ENCODE results near the gene ADGRG1.

Gene ADGRG1

GRCh38 chr16:57598437-57598836 lies 30.0 kb upstream of the ADGRG1 start:
- H3K4me1 ChIP-seq: no peaks in the 10 kb centered on the region; the same call in 1 of the 2 replicates
- no peak for DNase-seq (ENCODE audit: low spot score in 2 of 2)
- no peaks in the 10 kb centered on the region for H3K36me3 ChIP-seq (replicated peaks)
- no peaks in the 10 kb centered on the region for H3K9me3 ChIP-seq
- in situ Hi-C loops (cut with MboI; ENCODE audit: low sequenced_read_pairs): no loop called here
- peaks cover 12% of the 10 kb centered on the region for H3K27me3 ChIP-seq (ENCODE audit: low read depth)
- no peak overlapping the region for H3K4me3 ChIP-seq

- in situ Hi-C loops (cut with MboI; ENCODE audit: low sequenced_read_pairs): no loop called here
- H3K4me3 ChIP-seq: no peak overlapping the region
- DNase-seq (ENCODE audit: low spot score in 2 of 2): peak; percentile 27 to 74
- H3K9me3 ChIP-seq: no peaks in the 10 kb centered on the region
- no peaks in the 10 kb centered on the region for H3K36me3 ChIP-seq (replicated peaks)
- peaks cover 14% of the 10 kb centered on the region for H3K27me3 ChIP-seq (ENCODE audit: low read depth)
- no peaks in the 10 kb centered on the region; the same call in 1 of the 2 replicates for H3K4me1 ChIP-seq
Observed at GRCh38 chr16:57600048-57600835, 28.2 kb upstream of the ADGRG1 start.

GRCh38 chr16:57600952-57601580 lies 27.4 kb upstream of the ADGRG1 start:
- Histone ChIP-seq H3K36me3 (replicated peaks) (no peaks in the 10 kb centered on the region), H3K4me1 (no peaks in the 10 kb centered on the region; the same call in 1 of the 2 replicates), H3K9me3 (no peaks in the 10 kb centered on the region), H3K27me3 (ENCODE audit: low read depth) (peaks cover 14% of the 10 kb centered on the region), H3K4me3 (no peak overlapping the region)
- DNase-seq (ENCODE audit: low spot score in 2 of 2): no peak
- in situ Hi-C loops (cut with MboI; ENCODE audit: low sequenced_read_pairs): no loop called here

- Histone ChIP-seq H3K4me1 (no peaks in the 10 kb centered on the region; the same call in 1 of the 2 replicates), H3K36me3 (replicated peaks) (no peaks in the 10 kb centered on the region), H3K4me3 (no peak overlapping the region), H3K27me3 (ENCODE audit: low read depth) (peaks cover 14% of the 10 kb centered on the region), H3K9me3 (no peaks in the 10 kb centered on the region)
- peak in 1 of 2 experiments; percentile 30 for DNase-seq (ENCODE audit: low spot score in 2 of 2)
- in situ Hi-C loops (cut with MboI; ENCODE audit: low sequenced_read_pairs): no loop called here
Observed at GRCh38 chr16:57601801-57602478, 26.5 kb upstream of the ADGRG1 start.

- H3K9me3 ChIP-seq: no peaks in the 10 kb centered on the region
- no peak for DNase-seq (ENCODE audit: low spot score in 2 of 2)
- H3K27me3 ChIP-seq (ENCODE audit: low read depth): peaks cover 14% of the 10 kb centered on the region
- peaks cover 2% of the 10 kb centered on the region; the same call in 1 of the 2 replicates for H3K4me1 ChIP-seq
- H3K4me3 ChIP-seq: no peak overlapping the region
- in situ Hi-C loops (cut with MboI; ENCODE audit: low sequenced_read_pairs): no loop called here
- H3K36me3 ChIP-seq (replicated peaks): no peaks in the 10 kb centered on the region
Observed at GRCh38 chr16:57603115-57604024, 25.1 kb upstream of the ADGRG1 start.

GRCh38 chr16:57604177-57604576 lies 24.3 kb upstream of the ADGRG1 start:
- Histone ChIP-seq H3K9me3 (no peaks in the 10 kb centered on the region), H3K4me1 (peaks cover 4% of the 10 kb centered on the region; the same call in 1 of the 2 replicates), H3K36me3 (replicated peaks) (no peaks in the 10 kb centered on the region), H3K4me3 (no peak overlapping the region), H3K27me3 (ENCODE audit: low read depth) (peaks cover 14% of the 10 kb centered on the region)
- in situ Hi-C loops (cut with MboI; ENCODE audit: low sequenced_read_pairs): no loop called here
- no peak for DNase-seq (ENCODE audit: low spot score in 2 of 2)

GRCh38 chr16:57606147-57606846 lies 22.1 kb upstream of the ADGRG1 start:
- DNase-seq (ENCODE audit: low spot score in 2 of 2): no peak
- Histone ChIP-seq H3K36me3 (replicated peaks) (no peaks in the 10 kb centered on the region), H3K4me1 (peaks cover 4% of the 10 kb centered on the region; the same call in 1 of the 2 replicates), H3K4me3 (no peak overlapping the region), H3K27me3 (ENCODE audit: low read depth) (peaks cover 17% of the 10 kb centered on the region), H3K9me3 (no peaks in the 10 kb centered on the region)
- in situ Hi-C loops (cut with MboI; ENCODE audit: low sequenced_read_pairs): no loop called here

- no peak overlapping the region for H3K4me3 ChIP-seq
- no peaks in the 10 kb centered on the region for H3K9me3 ChIP-seq
- no peak for DNase-seq (ENCODE audit: low spot score in 2 of 2)
- no peaks in the 10 kb centered on the region for H3K36me3 ChIP-seq (replicated peaks)
- in situ Hi-C loops (cut with MboI; ENCODE audit: low sequenced_read_pairs): no loop called here
- H3K27me3 ChIP-seq (ENCODE audit: low read depth): peaks cover 17% of the 10 kb centered on the region
- H3K4me1 ChIP-seq: peaks cover 4% of the 10 kb centered on the region; the same call in 1 of the 2 replicates
Observed at GRCh38 chr16:57606847-57607501, 21.5 kb upstream of the ADGRG1 start.

- Histone ChIP-seq H3K4me1 (peaks cover 4% of the 10 kb centered on the region; the same call in 1 of the 2 replicates), H3K4me3 (no peak overlapping the region), H3K36me3 (replicated peaks) (no peaks in the 10 kb centered on the region), H3K27me3 (ENCODE audit: low read depth) (peaks cover 10% of the 10 kb centered on the region), H3K9me3 (no peaks in the 10 kb centered on the region)
- no peak for DNase-seq (ENCODE audit: low spot score in 2 of 2)
- in situ Hi-C loops (cut with MboI; ENCODE audit: low sequenced_read_pairs): no loop called here
Observed at GRCh38 chr16:57607676-57608461, 20.6 kb upstream of the ADGRG1 start.

- no peak for DNase-seq (ENCODE audit: low spot score in 2 of 2)
- Histone ChIP-seq H3K27me3 (ENCODE audit: low read depth) (peaks cover 3% of the 10 kb centered on the region; the same call in 1 of the 2 replicates), H3K36me3 (replicated peaks) (no peaks in the 10 kb centered on the region), H3K4me3 (no peak overlapping the region), H3K4me1 (peaks cover 4% of the 10 kb centered on the region; the same call in 1 of the 2 replicates), H3K9me3 (no peaks in the 10 kb centered on the region)
- in situ Hi-C loops (cut with MboI; ENCODE audit: low sequenced_read_pairs): no loop called here
Observed at GRCh38 chr16:57608462-57609113, 19.8 kb upstream of the ADGRG1 start.
